GM23338 (cell line): Measurements from ENCODE around the gene TNNI3K. TPM values are rescaled to one million over a fixed set of nuclear protein-coding genes. Genes with fewer than 3 reads are reported as not detected.

ENCODE experiments used
- ATAC-seq: fragments of 200-7000 bp; cut with Tn5 transposase; 3 replicates; pipeline ENCODE4 v1.9.1; 2020
- DNase-seq: peaks from one replicate; pipeline ENCODE4 v3.0.0-alpha.2; 2015; ENCODE audit warnings: low spot score
- H2AFZ ChIP-seq: fragments of 200-600 bp; sonication (generic); 2 replicates; pipeline ENCODE4 v1.8.0; 2016; ENCODE audit warnings: antibody characterized with exemption, mild to moderate bottlenecking, moderate library complexity
- H3F3A ChIP-seq: fragments of 200-600 bp; sonication (generic); replicated peaks from 2 replicates; pipeline ENCODE4 v1.8.0; 2017; ENCODE audit warnings: antibody characterized with exemption, mixed run types, low read depth
- H3K27ac ChIP-seq: fragments of 200-600 bp; sonication (generic); 2 replicates; pipeline ENCODE4 v1.6.1; 2016; ENCODE audit warnings: low read depth
- H3K27me3 ChIP-seq: fragments of 200-600 bp; sonication (generic); 2 replicates; pipeline ENCODE4 v1.8.0; 2016; ENCODE audit warnings: mild to moderate bottlenecking, mixed run types, moderate library complexity; ENCODE audit not compliant: insufficient read depth
- H3K36me3 ChIP-seq: fragments of 200-600 bp; sonication (generic); 2 replicates; pipeline ENCODE4 v1.8.0; 2016; ENCODE audit warnings: mild to moderate bottlenecking; ENCODE audit not compliant: insufficient read depth
- H3K4me1 ChIP-seq: fragments of 200-600 bp; sonication (generic); 2 replicates; pipeline ENCODE4 v1.8.0; 2016; ENCODE audit warnings: mild to moderate bottlenecking, moderate library complexity; ENCODE audit not compliant: insufficient read depth
- H3K4me2 ChIP-seq: fragments of 200-600 bp; sonication (generic); 2 replicates; pipeline ENCODE4 v1.7.1; 2017; ENCODE audit warnings: mixed run types
- H3K4me3 ChIP-seq: fragments of 200-600 bp; sonication (generic); 2 replicates; pipeline ENCODE4 v1.6.1; 2016; ENCODE audit warnings: mixed run types
- H3K79me2 ChIP-seq: fragments of 200-600 bp; sonication (generic); replicated peaks from 2 replicates; pipeline ENCODE4 v1.8.0; 2017; ENCODE audit warnings: mild to moderate bottlenecking; ENCODE audit not compliant: insufficient read depth
- H3K9me2 ChIP-seq: fragments of 200-600 bp; sonication (generic); 2 replicates; pipeline ENCODE4 v1.8.0; 2017; ENCODE audit not compliant: insufficient read depth
- H4K20me1 ChIP-seq: fragments of 200-600 bp; sonication (generic); replicated peaks from 2 replicates; pipeline ENCODE4 v1.8.0; 2017; ENCODE audit warnings: mild to moderate bottlenecking; ENCODE audit not compliant: insufficient read depth
- H3K27ac Mint-ChIP-seq: 2 replicates; pipeline ENCODE4 v1.8.0; 2020; ENCODE audit warnings: inconsistent platforms, mild to moderate bottlenecking, moderate library complexity, mixed read lengths
- H3K27me3 Mint-ChIP-seq: 3 replicates; pipeline ENCODE4 v1.8.0; 2022; ENCODE audit warnings: low read depth, mild to moderate bottlenecking, moderate library complexity, mixed read lengths, inconsistent platforms; ENCODE audit not compliant: insufficient read depth, poor library complexity
- H3K36me3 Mint-ChIP-seq: 3 replicates; pipeline ENCODE4 v1.8.0; 2021; ENCODE audit warnings: low read depth, mild to moderate bottlenecking, inconsistent platforms, moderate library complexity, mixed read lengths
- H3K4me1 Mint-ChIP-seq: 3 replicates; pipeline ENCODE4 v1.8.0; 2020; ENCODE audit warnings: mild to moderate bottlenecking, inconsistent platforms, mixed read lengths
- H3K4me3 Mint-ChIP-seq: 3 replicates; pipeline ENCODE4 v1.8.0; 2021; ENCODE audit warnings: moderate library complexity, mild to moderate bottlenecking, inconsistent platforms, mixed read lengths
- H3K9me3 Mint-ChIP-seq: 3 replicates; pipeline ENCODE4 v1.8.0; 2020; ENCODE audit warnings: moderate library complexity, mild to moderate bottlenecking, inconsistent platforms, mixed read lengths
- CREB1 ChIP-seq: fragments of 250-450 bp; sonication (Bioruptor Pico); IDR thresholded peaks from 2 replicates; pipeline ENCODE4 v1.5.0; 2020; ENCODE audit warnings: low read depth, mild to moderate bottlenecking, moderate library complexity
- EZH2 ChIP-seq: fragments of 200-600 bp; sonication (generic); IDR thresholded peaks from one replicate; pipeline ENCODE4 v1.8.0; 2017; ENCODE audit warnings: antibody characterized with exemption, mild to moderate bottlenecking, low read depth; ENCODE audit not compliant: unreplicated experiment
- EZH2phosphoT487 ChIP-seq: fragments of 200-600 bp; sonication (generic); IDR thresholded peaks from one replicate; pipeline ENCODE4 v1.8.1; 2018; ENCODE audit warnings: antibody characterized with exemption; ENCODE audit not compliant: unreplicated experiment
- JUNB ChIP-seq: IDR thresholded peaks from one replicate; pipeline ENCODE4 v1.6.1; 2016; ENCODE audit warnings: antibody characterized with exemption; ENCODE audit not compliant: unreplicated experiment
- NANOG ChIP-seq: IDR thresholded peaks from 2 replicates; pipeline ENCODE4 v1.6.1; 2016; ENCODE audit warnings: antibody characterized with exemption, borderline replicate concordance
- POLR2AphosphoS5 ChIP-seq: IDR thresholded peaks from 2 replicates; pipeline ENCODE4 v1.6.1; 2016; ENCODE audit warnings: antibody characterized with exemption, low read depth
- STAT1 ChIP-seq: IDR thresholded peaks from one replicate; pipeline ENCODE4 v1.6.1; 2016; ENCODE audit warnings: antibody characterized with exemption; ENCODE audit not compliant: unreplicated experiment
- ZNF114 ChIP-seq: fragments of 250-450 bp; sonication (Bioruptor Pico); IDR thresholded peaks from 2 replicates; pipeline ENCODE4 v1.5.0; 2020; ENCODE audit warnings: mild to moderate bottlenecking, moderate library complexity
- ZNF331 ChIP-seq: fragments of 250-450 bp; sonication (Bioruptor Pico); IDR thresholded peaks from 2 replicates; pipeline ENCODE4 v1.5.0; 2020; ENCODE audit warnings: low read depth, mild to moderate bottlenecking, moderate library complexity
- polyA plus RNA-seq: library from polyadenylated mRNA; unstranded; fragments of >200 nt; fragmentation: Nextera tagmentation; extraction: Ambion mirVana; gene quantifications from 2 replicates; pipeline ENCODE4 v1.2.1, GENCODE V29; 2016
- total RNA-seq: library from RNA; depleted of rRNA; stranded (reverse); fragments of >200 nt; shearing (Covaris generic); gene quantifications from 2 replicates; pipeline ENCODE4 v1.2.3, GENCODE V29; 2014
- TF ChIP-seq, protein P1 (sequence below): IDR thresholded peaks from 2 replicates; pipeline ENCODE4 v1.6.1; 2016; ENCODE audit warnings: antibody characterized with exemption
- TF ChIP-seq, protein P2 (sequence below): IDR thresholded peaks from one replicate; pipeline ENCODE4 v1.6.1; 2018; ENCODE audit warnings: antibody characterized with exemption; ENCODE audit not compliant: unreplicated experiment
- TF ChIP-seq, protein P3 (sequence below): fragments of 250-450 bp; sonication (Bioruptor Pico); IDR thresholded peaks from 2 replicates; pipeline ENCODE4 v1.5.0; 2020; ENCODE audit warnings: mild to moderate bottlenecking, moderate library complexity
- TF ChIP-seq, protein P4 (sequence below), 2 experiments: fragments of 200-600 bp in 1 of 2; sonication (generic) in 1 of 2; conservative IDR thresholded peaks; 2 replicates each; pipeline versions ENCODE4 v1.5.1 to v1.6.1; 2016 to 2017; ENCODE audit warnings: antibody characterized with exemption in 2 of 2, low read depth in 2 of 2, mild to moderate bottlenecking in 2 of 2, moderate library complexity in 1 of 2

Gene TNNI3K
- total and polyA plus RNA-seq, 2 experiments from 2014 or later, result not detected

DNA sequence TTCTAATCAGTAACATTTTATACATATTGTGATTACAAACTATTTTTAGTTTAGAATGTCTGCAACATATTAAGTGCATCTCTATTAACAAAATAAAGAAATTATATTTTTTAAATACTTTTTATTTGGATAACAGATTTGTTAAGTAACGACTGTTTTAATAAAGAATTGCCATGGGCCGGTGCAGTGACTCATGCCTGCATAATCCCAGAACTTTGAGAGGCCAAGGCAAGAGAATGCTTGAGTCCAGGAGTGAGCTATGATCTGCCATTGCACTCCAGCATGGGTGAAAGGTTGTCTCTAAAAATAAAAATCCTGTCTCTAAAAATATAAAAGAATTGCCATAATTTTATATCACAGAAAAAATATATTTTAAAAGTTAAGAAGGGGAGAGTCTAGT is 41.3 kb upstream of the TNNI3K start:
- Histone ChIP-seq H3K79me2 (no peaks in the 10 kb centered on the region), H4K20me1 (no peaks in the 10 kb centered on the region), H3F3A (no peaks in the 10 kb centered on the region), H3K36me3 (no peaks in the 10 kb centered on the region), H3K9me2 (no peaks in the 10 kb centered on the region), H3K4me2 (no peak overlapping the region), H3K4me1 (peaks cover 6% of the 10 kb centered on the region; the same call in 1 of the 2 replicates), H3K27ac (no peak overlapping the region), H2AFZ (no peak overlapping the region), H3K4me3 (no peak overlapping the region), H3K27me3 (no peaks in the 10 kb centered on the region)
- H3K27ac Mint-ChIP-seq, result no peak overlapping the region
- no peak overlapping the region for H3K4me3 Mint-ChIP-seq
- peaks cover 4% of the 10 kb centered on the region; the same call in 2 of the 3 replicates for H3K4me1 Mint-ChIP-seq
- DNase-seq, result no peak
- no peak for TF ChIP-seq POLR2AphosphoS5
- TF ChIP-seq ZNF331 (CRISPR knock-in tag), result no peak
- TF ChIP-seq, protein P1, sequence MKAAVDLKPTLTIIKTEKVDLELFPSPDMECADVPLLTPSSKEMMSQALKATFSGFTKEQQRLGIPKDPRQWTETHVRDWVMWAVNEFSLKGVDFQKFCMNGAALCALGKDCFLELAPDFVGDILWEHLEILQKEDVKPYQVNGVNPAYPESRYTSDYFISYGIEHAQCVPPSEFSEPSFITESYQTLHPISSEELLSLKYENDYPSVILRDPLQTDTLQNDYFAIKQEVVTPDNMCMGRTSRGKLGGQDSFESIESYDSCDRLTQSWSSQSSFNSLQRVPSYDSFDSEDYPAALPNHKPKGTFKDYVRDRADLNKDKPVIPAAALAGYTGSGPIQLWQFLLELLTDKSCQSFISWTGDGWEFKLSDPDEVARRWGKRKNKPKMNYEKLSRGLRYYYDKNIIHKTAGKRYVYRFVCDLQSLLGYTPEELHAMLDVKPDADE, result no peak
- TF ChIP-seq, protein P2, sequence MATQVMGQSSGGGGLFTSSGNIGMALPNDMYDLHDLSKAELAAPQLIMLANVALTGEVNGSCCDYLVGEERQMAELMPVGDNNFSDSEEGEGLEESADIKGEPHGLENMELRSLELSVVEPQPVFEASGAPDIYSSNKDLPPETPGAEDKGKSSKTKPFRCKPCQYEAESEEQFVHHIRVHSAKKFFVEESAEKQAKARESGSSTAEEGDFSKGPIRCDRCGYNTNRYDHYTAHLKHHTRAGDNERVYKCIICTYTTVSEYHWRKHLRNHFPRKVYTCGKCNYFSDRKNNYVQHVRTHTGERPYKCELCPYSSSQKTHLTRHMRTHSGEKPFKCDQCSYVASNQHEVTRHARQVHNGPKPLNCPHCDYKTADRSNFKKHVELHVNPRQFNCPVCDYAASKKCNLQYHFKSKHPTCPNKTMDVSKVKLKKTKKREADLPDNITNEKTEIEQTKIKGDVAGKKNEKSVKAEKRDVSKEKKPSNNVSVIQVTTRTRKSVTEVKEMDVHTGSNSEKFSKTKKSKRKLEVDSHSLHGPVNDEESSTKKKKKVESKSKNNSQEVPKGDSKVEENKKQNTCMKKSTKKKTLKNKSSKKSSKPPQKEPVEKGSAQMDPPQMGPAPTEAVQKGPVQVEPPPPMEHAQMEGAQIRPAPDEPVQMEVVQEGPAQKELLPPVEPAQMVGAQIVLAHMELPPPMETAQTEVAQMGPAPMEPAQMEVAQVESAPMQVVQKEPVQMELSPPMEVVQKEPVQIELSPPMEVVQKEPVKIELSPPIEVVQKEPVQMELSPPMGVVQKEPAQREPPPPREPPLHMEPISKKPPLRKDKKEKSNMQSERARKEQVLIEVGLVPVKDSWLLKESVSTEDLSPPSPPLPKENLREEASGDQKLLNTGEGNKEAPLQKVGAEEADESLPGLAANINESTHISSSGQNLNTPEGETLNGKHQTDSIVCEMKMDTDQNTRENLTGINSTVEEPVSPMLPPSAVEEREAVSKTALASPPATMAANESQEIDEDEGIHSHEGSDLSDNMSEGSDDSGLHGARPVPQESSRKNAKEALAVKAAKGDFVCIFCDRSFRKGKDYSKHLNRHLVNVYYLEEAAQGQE, result no peak
- no peak for TF ChIP-seq EZH2phosphoT487
- TF ChIP-seq ZNF114, result no peak
- no peak for TF ChIP-seq JUNB
- TF ChIP-seq STAT1, result no peak
- no peak for TF ChIP-seq EZH2
- TF ChIP-seq, protein P3, sequence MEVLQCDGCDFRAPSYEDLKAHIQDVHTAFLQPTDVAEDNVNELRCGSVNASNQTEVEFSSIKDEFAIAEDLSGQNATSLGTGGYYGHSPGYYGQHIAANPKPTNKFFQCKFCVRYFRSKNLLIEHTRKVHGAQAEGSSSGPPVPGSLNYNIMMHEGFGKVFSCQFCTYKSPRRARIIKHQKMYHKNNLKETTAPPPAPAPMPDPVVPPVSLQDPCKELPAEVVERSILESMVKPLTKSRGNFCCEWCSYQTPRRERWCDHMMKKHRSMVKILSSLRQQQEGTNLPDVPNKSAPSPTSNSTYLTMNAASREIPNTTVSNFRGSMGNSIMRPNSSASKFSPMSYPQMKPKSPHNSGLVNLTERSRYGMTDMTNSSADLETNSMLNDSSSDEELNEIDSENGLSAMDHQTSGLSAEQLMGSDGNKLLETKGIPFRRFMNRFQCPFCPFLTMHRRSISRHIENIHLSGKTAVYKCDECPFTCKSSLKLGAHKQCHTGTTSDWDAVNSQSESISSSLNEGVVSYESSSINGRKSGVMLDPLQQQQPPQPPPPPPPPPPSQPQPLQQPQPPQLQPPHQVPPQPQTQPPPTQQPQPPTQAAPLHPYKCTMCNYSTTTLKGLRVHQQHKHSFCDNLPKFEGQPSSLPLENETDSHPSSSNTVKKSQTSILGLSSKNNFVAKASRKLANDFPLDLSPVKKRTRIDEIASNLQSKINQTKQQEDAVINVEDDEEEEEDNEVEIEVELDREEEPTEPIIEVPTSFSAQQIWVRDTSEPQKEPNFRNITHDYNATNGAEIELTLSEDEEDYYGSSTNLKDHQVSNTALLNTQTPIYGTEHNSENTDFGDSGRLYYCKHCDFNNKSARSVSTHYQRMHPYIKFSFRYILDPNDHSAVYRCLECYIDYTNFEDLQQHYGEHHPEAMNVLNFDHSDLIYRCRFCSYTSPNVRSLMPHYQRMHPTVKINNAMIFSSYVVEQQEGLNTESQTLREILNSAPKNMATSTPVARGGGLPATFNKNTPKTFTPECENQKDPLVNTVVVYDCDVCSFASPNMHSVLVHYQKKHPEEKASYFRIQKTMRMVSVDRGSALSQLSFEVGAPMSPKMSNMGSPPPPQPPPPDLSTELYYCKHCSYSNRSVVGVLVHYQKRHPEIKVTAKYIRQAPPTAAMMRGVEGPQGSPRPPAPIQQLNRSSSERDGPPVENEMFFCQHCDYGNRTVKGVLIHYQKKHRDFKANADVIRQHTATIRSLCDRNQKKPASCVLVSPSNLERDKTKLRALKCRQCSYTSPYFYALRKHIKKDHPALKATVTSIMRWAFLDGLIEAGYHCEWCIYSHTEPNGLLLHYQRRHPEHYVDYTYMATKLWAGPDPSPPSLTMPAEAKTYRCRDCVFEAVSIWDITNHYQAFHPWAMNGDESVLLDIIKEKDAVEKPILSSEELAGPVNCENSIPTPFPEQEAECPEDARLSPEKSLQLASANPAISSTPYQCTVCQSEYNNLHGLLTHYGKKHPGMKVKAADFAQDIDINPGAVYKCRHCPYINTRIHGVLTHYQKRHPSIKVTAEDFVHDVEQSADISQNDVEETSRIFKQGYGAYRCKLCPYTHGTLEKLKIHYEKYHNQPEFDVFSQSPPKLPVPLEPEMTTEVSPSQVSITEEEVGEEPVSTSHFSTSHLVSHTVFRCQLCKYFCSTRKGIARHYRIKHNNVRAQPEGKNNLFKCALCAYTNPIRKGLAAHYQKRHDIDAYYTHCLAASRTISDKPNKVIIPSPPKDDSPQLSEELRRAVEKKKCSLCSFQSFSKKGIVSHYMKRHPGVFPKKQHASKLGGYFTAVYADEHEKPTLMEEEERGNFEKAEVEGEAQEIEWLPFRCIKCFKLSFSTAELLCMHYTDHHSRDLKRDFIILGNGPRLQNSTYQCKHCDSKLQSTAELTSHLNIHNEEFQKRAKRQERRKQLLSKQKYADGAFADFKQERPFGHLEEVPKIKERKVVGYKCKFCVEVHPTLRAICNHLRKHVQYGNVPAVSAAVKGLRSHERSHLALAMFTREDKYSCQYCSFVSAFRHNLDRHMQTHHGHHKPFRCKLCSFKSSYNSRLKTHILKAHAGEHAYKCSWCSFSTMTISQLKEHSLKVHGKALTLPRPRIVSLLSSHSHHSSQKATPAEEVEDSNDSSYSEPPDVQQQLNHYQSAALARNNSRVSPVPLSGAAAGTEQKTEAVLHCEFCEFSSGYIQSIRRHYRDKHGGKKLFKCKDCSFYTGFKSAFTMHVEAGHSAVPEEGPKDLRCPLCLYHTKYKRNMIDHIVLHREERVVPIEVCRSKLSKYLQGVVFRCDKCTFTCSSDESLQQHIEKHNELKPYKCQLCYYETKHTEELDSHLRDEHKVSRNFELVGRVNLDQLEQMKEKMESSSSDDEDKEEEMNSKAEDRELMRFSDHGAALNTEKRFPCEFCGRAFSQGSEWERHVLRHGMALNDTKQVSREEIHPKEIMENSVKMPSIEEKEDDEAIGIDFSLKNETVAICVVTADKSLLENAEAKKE (CRISPR knock-in tag), result no peak
- TF ChIP-seq, protein P4, sequence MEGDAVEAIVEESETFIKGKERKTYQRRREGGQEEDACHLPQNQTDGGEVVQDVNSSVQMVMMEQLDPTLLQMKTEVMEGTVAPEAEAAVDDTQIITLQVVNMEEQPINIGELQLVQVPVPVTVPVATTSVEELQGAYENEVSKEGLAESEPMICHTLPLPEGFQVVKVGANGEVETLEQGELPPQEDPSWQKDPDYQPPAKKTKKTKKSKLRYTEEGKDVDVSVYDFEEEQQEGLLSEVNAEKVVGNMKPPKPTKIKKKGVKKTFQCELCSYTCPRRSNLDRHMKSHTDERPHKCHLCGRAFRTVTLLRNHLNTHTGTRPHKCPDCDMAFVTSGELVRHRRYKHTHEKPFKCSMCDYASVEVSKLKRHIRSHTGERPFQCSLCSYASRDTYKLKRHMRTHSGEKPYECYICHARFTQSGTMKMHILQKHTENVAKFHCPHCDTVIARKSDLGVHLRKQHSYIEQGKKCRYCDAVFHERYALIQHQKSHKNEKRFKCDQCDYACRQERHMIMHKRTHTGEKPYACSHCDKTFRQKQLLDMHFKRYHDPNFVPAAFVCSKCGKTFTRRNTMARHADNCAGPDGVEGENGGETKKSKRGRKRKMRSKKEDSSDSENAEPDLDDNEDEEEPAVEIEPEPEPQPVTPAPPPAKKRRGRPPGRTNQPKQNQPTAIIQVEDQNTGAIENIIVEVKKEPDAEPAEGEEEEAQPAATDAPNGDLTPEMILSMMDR (conservative IDR thresholded peaks at IDR 0.05; ENCODE audit: low read depth in 2 of 2), result no peak
- no peak for TF ChIP-seq NANOG
- TF ChIP-seq CREB1, result no peak
- ATAC-seq, result no peak
- H3K36me3 Mint-ChIP-seq, result no peaks in the 10 kb centered on the region
- H3K27me3 Mint-ChIP-seq, result peaks cover 4% of the 10 kb centered on the region
- no peaks in the 10 kb centered on the region for H3K9me3 Mint-ChIP-seq
